ENCODE results near the gene SERINC4.

SERINC4 gene

GRCh38 chr15:43795997-43796396 lies 4.0 kb downstream of the SERINC4 start:
- no peak for DNase-seq

GRCh38 chr15:43795197-43795596 lies 4.8 kb downstream of the SERINC4 start:
- no peak for DNase-seq

- DNase-seq: no peak
Observed at GRCh38 chr15:43794269-43795037, 5.6 kb downstream of the SERINC4 start.

- DNase-seq: no peak
Observed at GRCh38 chr15:43793647-43794046, 6.4 kb downstream of the SERINC4 start.

- DNase-seq: no peak
Observed at GRCh38 chr15:43792761-43793476, 7.1 kb downstream of the SERINC4 start.

GRCh38 chr15:43791993-43792760 lies 7.8 kb downstream of the SERINC4 start, which contains the start of gene SERF2:
Gene SERF2 (plus strand): TSS chr15:43792320. CDS start chr15:43792377, 57 bp downstream.
- peak; percentile 91 for DNase-seq

- DNase-seq: no peak
Observed at GRCh38 chr15:43789409-43789808, 10.6 kb downstream of the SERINC4 start.

- DNase-seq: no peak
Observed at GRCh38 chr15:43779016-43779415, 21.0 kb downstream of the SERINC4 start.

GRCh38 chr15:43777267-43777914 lies 22.6 kb downstream of the SERINC4 start:
- peak; percentile 61 for DNase-seq

GRCh38 chr15:43776718-43777266 lies 23.2 kb downstream of the SERINC4 start, which contains the start of gene ELL3:
Gene ELL3 (minus strand): TSS chr15:43776966. CDS start chr15:43776901, 65 bp downstream.
- peak; percentile 27 for DNase-seq

GRCh38 chr15:43776101-43776717 lies 23.8 kb downstream of the SERINC4 start:
- no peak for DNase-seq

- peak; percentile 59 for DNase-seq
Observed at GRCh38 chr15:43775411-43775965, 24.5 kb downstream of the SERINC4 start.

- no peak for DNase-seq
Observed at GRCh38 chr15:43774062-43774461, 26.0 kb downstream of the SERINC4 start.

- DNase-seq: no peak
Observed at GRCh38 chr15:43772624-43773023, 27.4 kb downstream of the SERINC4 start.

- no peak for DNase-seq
Observed at GRCh38 chr15:43771816-43772215, 28.2 kb downstream of the SERINC4 start.

- no peak for DNase-seq
Observed at GRCh38 chr15:43769584-43770228, 30.3 kb downstream of the SERINC4 start.

GRCh38 chr15:43763819-43764446 lies 36.1 kb downstream of the SERINC4 start:
- DNase-seq: no peak

GRCh38 chr15:43762824-43763223 lies 37.2 kb downstream of the SERINC4 start:
- no peak for DNase-seq

- DNase-seq: no peak
Observed at GRCh38 chr15:43751885-43752284, 48.1 kb downstream of the SERINC4 start.

- DNase-seq: no peak
Observed at GRCh38 chr15:43749690-43750345, 50.2 kb downstream of the SERINC4 start.

Measured in NCI-H2029 (cell line).